ENCODE measurements around the gene TRIM7.
"Not testable (repeated sequence)": the region's sequence is repeated elsewhere in the genome, so short reads cannot be mapped to it uniquely, and the experiment has no call there.

TRIM7 gene

GRCh38 chr5:181233088-181233800 is 28.2 kb upstream of the TRIM7 start:
- no peak for DNase-seq (ENCODE audit: low read depth)

- no peak for DNase-seq (ENCODE audit: low read depth)
Measured at GRCh38 chr5:181232593-181232992, 27.6 kb upstream of the TRIM7 start.

- no peak for DNase-seq (ENCODE audit: low read depth)
Measured at GRCh38 chr5:181231432-181231831, 26.4 kb upstream of the TRIM7 start.

- DNase-seq (ENCODE audit: low read depth), result no peak
Measured at GRCh38 chr5:181230551-181230950, 25.6 kb upstream of the TRIM7 start.

GRCh38 chr5:181229996-181230395 is 25.0 kb upstream of the TRIM7 start:
- no peak for DNase-seq (ENCODE audit: low read depth)

DNA sequence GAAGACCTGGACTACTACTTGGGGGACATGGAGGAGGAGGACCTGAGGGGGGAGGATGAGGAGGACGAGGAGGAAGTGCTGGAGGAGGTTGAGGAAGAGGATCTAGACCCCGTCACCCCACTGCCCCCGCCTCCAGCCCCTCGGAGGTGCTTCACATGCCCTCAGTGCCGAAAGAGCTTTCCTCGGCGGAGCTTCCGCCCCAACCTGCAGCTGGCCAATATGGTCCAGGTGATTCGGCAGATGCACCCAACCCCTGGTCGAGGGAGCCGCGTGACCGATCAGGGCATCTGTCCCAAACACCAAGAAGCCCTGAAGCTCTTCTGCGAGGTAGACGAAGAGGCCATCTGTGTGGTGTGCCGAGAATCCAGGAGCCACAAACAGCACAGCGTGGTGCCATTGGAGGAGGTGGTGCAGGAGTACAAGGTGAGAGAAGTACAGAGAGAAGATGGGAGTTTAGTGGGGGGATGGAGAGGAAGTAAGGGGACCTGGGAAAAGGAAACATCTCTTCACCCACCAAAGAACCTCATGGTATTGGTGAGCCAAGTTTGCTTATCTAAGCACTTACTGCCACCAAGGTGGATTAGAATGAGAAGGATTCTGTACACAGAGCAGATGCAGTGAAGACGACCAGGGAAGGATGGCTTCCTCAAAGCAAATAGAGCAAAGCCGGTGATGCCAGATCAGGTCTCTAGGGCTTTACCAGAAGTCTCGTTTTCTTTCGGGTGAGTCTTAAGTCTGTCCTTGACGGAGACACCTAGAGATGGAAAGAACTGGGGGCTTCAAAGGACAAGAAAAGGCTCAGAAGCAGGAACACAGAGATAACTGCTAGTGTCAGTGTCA is 19.6 kb upstream of the TRIM7 start:
- no peak for DNase-seq (ENCODE audit: low read depth)

GRCh38 chr5:181223729-181224389 is 18.9 kb upstream of the TRIM7 start:
- DNase-seq (ENCODE audit: low read depth), result no peak

GRCh38 chr5:181223058-181223728 is 18.2 kb upstream of the TRIM7 start, which contains the start of gene TRIM41:
TRIM41 (plus strand) TSS chr5:181223281; CDS start chr5:181224000, 719 bp downstream.
- DNase-seq (ENCODE audit: low read depth), result peak; percentile 94

DNA sequence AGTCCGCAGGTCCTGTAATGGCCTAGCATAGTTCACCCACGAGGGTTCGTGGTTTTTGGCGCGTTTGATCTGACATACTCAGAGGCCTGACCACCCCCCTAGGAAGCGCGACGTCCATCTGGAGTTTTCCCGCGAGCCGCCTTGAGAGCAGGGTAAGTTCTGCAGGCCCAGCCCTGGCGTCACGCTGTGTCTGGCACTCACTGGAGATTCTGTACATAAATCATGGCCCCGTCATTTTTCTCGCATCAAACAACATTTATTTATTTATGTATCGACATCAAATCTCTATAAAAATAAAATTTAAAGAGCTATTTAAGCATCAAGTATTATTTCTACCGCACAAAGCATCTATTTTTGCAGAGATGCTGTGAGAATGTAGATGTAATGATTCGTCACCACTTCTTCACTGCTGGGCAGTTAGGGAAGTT is 17.6 kb upstream of the TRIM7 start:
- no peak for DNase-seq (ENCODE audit: low read depth)

DNA sequence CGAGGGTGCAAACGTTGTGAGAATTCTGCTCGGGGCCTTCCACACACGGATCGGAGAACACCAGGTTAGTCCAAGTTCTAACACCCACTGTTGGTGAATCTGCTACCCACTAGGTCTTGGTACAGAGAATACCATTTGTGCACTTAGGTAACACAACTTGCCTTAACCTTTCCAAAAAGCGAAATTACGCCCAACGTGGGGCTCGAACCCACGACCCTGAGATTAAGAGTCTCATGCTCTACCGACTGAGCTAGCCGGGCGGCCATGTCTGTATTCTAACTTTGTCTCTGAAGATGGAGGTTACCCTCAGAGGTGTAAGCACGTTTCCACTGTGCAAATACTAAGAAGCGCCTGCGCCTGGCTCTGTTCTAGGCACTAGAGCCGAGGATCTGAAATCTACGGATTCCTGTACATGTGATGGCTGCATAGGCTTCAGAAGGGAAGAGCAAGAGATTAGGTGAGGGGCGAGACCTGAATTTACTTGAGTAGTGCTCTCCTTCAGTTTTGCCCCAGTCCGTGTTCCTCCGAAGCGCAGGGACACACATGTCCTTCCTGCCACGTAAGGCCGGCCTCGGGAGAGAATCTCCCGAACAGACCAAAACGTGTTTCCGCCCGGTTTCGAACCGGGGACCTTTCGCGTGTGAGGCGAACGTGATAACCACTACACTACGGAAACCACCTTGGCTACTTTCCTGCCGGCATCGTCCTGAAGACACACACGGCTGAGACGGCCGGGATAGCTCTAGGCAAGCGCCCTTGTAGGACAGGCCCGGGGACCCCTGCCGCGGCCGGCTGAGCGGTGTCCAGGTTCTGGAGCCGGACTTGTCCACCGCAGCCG is 17.0 kb upstream of the TRIM7 start:
- DNase-seq (ENCODE audit: low read depth), result peak; percentile 98

DNA sequence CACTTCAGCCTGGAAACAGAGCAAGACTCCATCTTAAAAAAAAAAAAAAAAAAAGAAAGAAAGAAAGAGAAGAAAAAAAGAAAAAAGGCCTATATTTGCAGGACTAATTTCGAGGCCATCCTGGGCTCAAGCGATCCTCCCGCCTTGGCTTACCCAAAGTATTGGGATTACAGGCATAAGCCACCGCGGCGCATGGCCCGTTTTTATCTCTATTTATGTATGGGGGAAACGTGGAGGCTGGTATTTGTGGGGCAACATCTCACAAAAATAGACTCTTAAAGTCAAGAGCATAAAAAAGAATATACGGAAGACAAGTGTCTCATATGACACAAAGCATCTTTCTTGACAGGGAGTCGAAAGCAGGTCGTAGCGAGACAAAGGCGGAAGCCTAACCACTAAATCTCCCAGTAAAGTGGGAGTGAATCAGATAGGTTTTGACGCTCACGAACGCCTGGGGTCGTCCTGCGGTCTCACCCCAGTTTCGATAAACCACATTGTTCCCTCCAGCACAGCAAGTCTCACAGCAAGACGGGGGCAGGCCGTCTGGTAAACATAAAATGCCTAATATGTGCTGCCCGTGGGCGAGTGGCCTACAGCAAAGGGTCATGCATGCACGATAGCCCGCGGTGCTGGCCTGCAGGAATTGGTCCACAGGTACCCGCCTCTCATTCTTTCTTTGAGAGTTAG is 16.3 kb upstream of the TRIM7 start:
- DNase-seq (ENCODE audit: low read depth), result no peak

GRCh38 chr5:181220178-181220515 is 15.2 kb upstream of the TRIM7 start:
- no peak for DNase-seq (ENCODE audit: low read depth)

GRCh38 chr5:181219262-181220177 is 14.5 kb upstream of the TRIM7 start:
- DNase-seq (ENCODE audit: low read depth), result no peak

DNA sequence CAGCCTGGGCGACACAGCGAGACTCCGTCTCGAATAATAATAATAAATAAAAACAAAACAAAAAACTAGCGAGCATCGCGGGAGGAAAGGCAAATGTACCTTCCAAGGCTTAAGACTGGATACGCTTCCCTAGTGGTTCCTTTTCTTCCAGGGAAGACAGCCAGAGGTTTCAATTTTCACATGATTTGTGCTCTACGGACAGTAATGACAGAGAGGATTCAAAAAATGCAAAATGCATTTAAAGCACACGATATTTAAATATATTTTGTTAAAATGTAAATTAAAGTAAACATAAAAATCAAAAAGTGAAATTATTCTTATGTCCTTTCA is 13.8 kb upstream of the TRIM7 start:
- DNase-seq (ENCODE audit: low read depth), result no peak

DNA sequence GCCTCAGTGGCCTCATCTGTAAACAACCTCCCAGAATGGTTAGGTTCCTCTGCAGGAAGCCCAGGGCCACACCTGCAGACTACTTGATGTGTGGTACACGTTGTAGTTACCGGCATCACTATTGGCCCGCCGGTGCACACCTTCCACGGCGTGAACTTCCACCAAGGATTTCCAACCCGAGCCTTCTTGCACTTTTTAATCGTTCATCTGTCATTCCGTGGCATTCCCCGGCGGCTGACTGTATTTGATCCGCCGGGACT is 12.7 kb upstream of the TRIM7 start:
- DNase-seq (ENCODE audit: low read depth), result no peak

DNA sequence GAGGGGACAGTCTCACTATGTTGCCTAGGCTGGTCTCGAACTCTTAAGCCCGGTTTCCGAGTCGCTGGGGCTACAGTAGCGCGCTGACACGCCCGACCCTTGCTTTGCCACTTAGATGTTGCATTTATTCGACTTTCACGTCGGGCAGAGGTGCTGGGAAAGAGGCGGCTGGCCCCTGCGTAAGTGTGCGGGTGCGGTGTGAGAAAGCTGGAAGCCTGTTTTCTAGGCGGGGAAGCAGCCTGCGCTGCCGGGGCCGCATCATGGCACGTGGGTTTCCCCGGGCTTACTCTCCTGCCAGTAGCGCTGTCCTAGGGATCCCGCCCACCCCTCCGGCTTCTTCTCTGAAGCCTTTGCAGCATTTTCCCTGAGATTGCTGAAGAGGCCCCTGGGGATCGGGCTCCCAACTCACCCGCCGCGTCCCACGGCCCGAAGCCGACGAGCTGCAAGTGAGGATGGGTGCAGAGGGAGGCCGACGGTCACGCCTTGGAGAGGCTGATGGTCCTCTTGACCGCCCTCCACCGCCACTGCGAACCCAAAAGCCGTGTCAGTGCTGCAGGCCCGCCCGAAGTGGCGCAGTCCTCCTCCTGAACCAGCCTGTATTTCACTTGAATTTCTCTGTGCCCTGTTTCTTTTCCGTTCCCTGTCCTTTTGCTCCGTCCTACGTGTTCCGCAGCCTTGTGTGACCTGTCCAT is 12.3 kb upstream of the TRIM7 start:
- DNase-seq (ENCODE audit: low read depth), result no peak

- no peak for DNase-seq (ENCODE audit: low read depth)
Measured at GRCh38 chr5:181215997-181216989, 11.3 kb upstream of the TRIM7 start.

DNA sequence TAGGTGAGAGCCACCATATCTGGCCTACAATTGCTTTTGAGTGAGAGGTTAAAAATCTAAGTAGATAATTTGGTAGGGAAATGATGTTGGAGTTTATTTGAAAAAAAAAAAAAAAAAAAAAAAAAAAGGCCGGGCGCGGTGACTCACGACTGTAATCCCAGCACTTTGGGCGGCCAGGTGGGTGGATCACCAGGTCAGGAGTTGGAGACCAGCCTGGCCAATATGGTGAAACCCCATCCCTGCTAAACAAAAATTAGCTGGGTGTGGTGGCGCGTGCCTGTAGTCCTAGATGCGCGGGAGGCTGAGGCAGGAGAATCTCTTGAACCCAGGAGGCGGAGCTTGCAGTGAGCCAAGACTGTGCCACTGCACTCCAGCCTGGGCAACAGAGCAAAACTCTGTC is 9.3 kb upstream of the TRIM7 start:
- DNase-seq (ENCODE audit: low read depth), result not testable (repeated sequence)

Data from stimulated activated CD8-positive, alpha-beta memory T cell treated with anti-CD3 and anti-CD28 coated beads, Interleukin-15, amount 100 ng/mL, for 1 hour (primary cell).